CD4-positive, alpha-beta memory T cell (primary cell): ENCODE results near the gene NFE2L3. TPM values are rescaled to one million over a fixed set of nuclear protein-coding genes. Genes with fewer than 3 reads are reported as not detected.
"Not testable (repeated sequence)": the region's sequence is repeated elsewhere in the genome, so short reads cannot be mapped to it uniquely, and the experiment has no call there.

ENCODE experiments used
- CTCF ChIA-PET: fragments of 350-600 bp; sonication (Branson Sonifier 250); formaldehyde crosslinking; loops from one replicate; lab custom pipeline; 2021; ENCODE audit warnings: inconsistent platforms; ENCODE audit not compliant: partially characterized antibody; lab: Charles Lee
- POLR2A ChIA-PET: fragments of 350-600 bp; sonication (Branson Sonifier 250); formaldehyde crosslinking; loops from one replicate; lab custom pipeline; 2021; ENCODE audit not compliant: partially characterized antibody; lab: Charles Lee
- DNase-seq, 5 donors: peaks; one replicate each; pipeline versions ENCODE4 v3.0.0 to v3.0.0-alpha.2; 2020 to 2022; ENCODE audit warnings: mixed read lengths in 1 of 5
- H3K27ac ChIP-seq: one replicate; pipeline ENCODE4 v1.7.0; 2013; ENCODE audit warnings: low read depth, low read length
- H3K27me3 ChIP-seq: 2 replicates; pipeline ENCODE4 v1.7.0; 2013; ENCODE audit warnings: mild to moderate bottlenecking, low read length, moderate library complexity; ENCODE audit not compliant: insufficient read depth
- H3K36me3 ChIP-seq: 2 replicates; pipeline ENCODE4 v1.7.0; 2013; ENCODE audit warnings: mild to moderate bottlenecking, low read length, moderate library complexity; ENCODE audit not compliant: insufficient read depth
- H3K4me1 ChIP-seq: 2 replicates; pipeline ENCODE4 v1.7.0; 2013; ENCODE audit warnings: mild to moderate bottlenecking, low read length, moderate library complexity; ENCODE audit not compliant: insufficient read depth
- H3K4me3 ChIP-seq, 2 donors: one replicate each; pipeline ENCODE4 v1.7.0; 2013; ENCODE audit warnings: low read length in 2 of 2, mild to moderate bottlenecking in 1 of 2
- H3K9me3 ChIP-seq, 2 donors: one replicate each; pipeline ENCODE4 v1.7.0; 2013; ENCODE audit warnings: low read length in 2 of 2, control low read depth in 1 of 2; ENCODE audit not compliant: control insufficient read depth in 1 of 2
- H3K27ac Mint-ChIP-seq, 7 donors: one replicate each; pipeline ENCODE4 v1.8.0; 2020 to 2021; ENCODE audit warnings: mixed read lengths in 7 of 7, mild to moderate bottlenecking in 6 of 7, inconsistent platforms in 3 of 7, moderate library complexity in 3 of 7
- H3K27me3 Mint-ChIP-seq, 2 donors: one replicate each; pipeline ENCODE4 v1.8.0; 2020 to 2021; ENCODE audit warnings: mixed read lengths in 2 of 2
- H3K36me3 Mint-ChIP-seq, 2 donors: one replicate each; pipeline ENCODE4 v1.8.0; 2020 to 2021; ENCODE audit warnings: mixed read lengths in 2 of 2, inconsistent platforms in 1 of 2, mild to moderate bottlenecking in 1 of 2
- H3K4me1 Mint-ChIP-seq, 4 donors: one replicate each; pipeline ENCODE4 v1.8.0; 2020 to 2021; ENCODE audit warnings: mixed read lengths in 4 of 4, mild to moderate bottlenecking in 1 of 4
- H3K4me3 Mint-ChIP-seq, 8 donors: one replicate each; pipeline ENCODE4 v1.8.0; 2020 to 2021; ENCODE audit warnings: mixed read lengths in 8 of 8, mild to moderate bottlenecking in 7 of 8, moderate library complexity in 6 of 8, inconsistent platforms in 3 of 8
- H3K9me3 Mint-ChIP-seq, 8 donors: one replicate each; pipeline ENCODE4 v1.8.0; 2020 to 2021; ENCODE audit warnings: mixed read lengths in 8 of 8, mild to moderate bottlenecking in 5 of 8, inconsistent platforms in 3 of 8, moderate library complexity in 1 of 8
- intact Hi-C: fragments of 100-400 bp; cut with micrococcal nuclease; formaldehyde crosslinking; loops from one replicate; pipeline ENCODE4 v1.15.1; 2023
- polyA plus RNA-seq, 2 donors: library from polyadenylated mRNA; unstranded; fragments of 300-500 nt; fragmentation: Illumina TruSeq; gene quantifications; one replicate each; pipeline ENCODE4 v1.2.3, GENCODE V29; 2021
- total RNA-seq, 2 experiments: library from RNA; stranded (reverse); gene quantifications; one replicate each; pipeline ENCODE4 v1.2.3, GENCODE V29; 2021

The NFE2L3 gene
- total and polyA plus RNA-seq, 4 experiments from 2014 or later, result 7.5 to 9.6 (median 7.9) TPM

DNA sequence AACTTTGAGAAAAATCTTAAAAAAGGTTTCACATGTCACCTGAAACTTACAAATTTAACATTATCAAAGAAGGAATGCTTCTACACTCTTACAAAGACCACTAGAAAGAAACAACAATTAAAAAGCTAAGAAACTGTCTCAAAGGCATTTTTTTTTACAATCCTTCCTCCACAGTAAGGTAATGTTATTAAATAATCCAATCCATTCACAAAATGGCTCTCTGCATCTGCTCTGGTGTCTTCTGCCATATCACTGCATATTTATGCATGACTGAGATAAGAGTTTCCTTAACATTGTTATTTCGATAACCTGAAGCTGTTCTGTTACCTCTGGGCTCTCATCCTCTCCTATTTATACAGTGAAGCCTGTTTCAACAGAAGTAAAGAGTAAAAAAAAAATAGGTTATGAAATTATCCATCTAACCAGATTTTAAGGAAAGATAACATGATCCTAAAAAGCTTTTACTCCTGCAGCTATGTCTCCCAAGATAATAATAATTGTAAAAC lies 40.0 kb downstream of the NFE2L3 start:
- no peaks in the 10 kb centered on the region for H3K27me3 Mint-ChIP-seq
- ChIA-PET CTCF (interaction anchor here (0.6 to 9.9 kb wide), 14 partner anchors 9 to 299 kb away, joined by 3 to 212 read pairs (median 4); partner anchors contain the start of genes CBX3, HNRNPA2B1 and SNX10), POLR2A (interaction anchor here (0.6 to 13.1 kb wide), 15 partner anchors 9 to 110 kb away, joined by 3 to 369 read pairs (median 6); partner anchors contain the start of genes CBX3, HNRNPA2B1, NFE2L3 and SNX10)
- no peaks in the 10 kb centered on the region for H3K9me3 ChIP-seq
- peaks cover 78% of the 10 kb centered on the region for H3K36me3 ChIP-seq
- intact Hi-C loops, result no loop called here
- peaks cover 67 to 98% (median 83%) of the 10 kb centered on the region in 4 donors for H3K4me1 Mint-ChIP-seq
- peaks cover 94% of the 10 kb centered on the region for H3K4me1 ChIP-seq
- peaks cover 0 to 8% (median 0%) of the 10 kb centered on the region in 8 donors for H3K9me3 Mint-ChIP-seq
- H3K27ac ChIP-seq, result peak overlapping the region; percentile 15
- H3K4me3 ChIP-seq, result no peak overlapping the region
- H3K36me3 Mint-ChIP-seq, result peaks cover 73 to 93% of the 10 kb centered on the region in 2 donors
- H3K27me3 ChIP-seq, result no peaks in the 10 kb centered on the region
- peak overlapping the region in 7 of 8 donors; percentile 11 to 81 (median 69) for H3K4me3 Mint-ChIP-seq
- H3K27ac Mint-ChIP-seq, result peak overlapping the region; percentile 42 to 99 (median 86)
- no peak for DNase-seq

- Histone ChIP-seq H3K36me3 (peaks cover 84% of the 10 kb centered on the region), H3K4me3 (no peak overlapping the region), H3K27ac (peak overlapping the region; percentile 15), H3K4me1 (peaks cover 94% of the 10 kb centered on the region), H3K9me3 (no peaks in the 10 kb centered on the region), H3K27me3 (no peaks in the 10 kb centered on the region)
- Mint-ChIP-seq H3K27me3 (no peaks in the 10 kb centered on the region), H3K27ac (peak overlapping the region; percentile 42 to 99 (median 86)), H3K4me1 (peaks cover 66 to 98% (median 82%) of the 10 kb centered on the region in 4 donors), H3K9me3 (peaks cover 0 to 8% (median 0%) of the 10 kb centered on the region in 8 donors), H3K4me3 (peak overlapping the region; percentile 33 to 81 (median 60)), H3K36me3 (peaks cover 78 to 93% of the 10 kb centered on the region in 2 donors)
- ChIA-PET POLR2A (interaction anchor here (0.6 to 13.1 kb wide), 15 partner anchors 8 to 111 kb away, joined by 3 to 369 read pairs (median 6); partner anchors contain the start of genes CBX3, HNRNPA2B1, NFE2L3 and SNX10), CTCF (interaction anchor here (0.6 to 9.9 kb wide), 13 partner anchors 9 to 300 kb away, joined by 3 to 212 read pairs (median 6); partner anchors contain the start of genes CBX3, HNRNPA2B1 and NFE2L3)
- DNase-seq, result no peak
- intact Hi-C loops, result no loop called here
Observed at GRCh38 chr7:26192485-26193087, 40.6 kb downstream of the NFE2L3 start.

DNA sequence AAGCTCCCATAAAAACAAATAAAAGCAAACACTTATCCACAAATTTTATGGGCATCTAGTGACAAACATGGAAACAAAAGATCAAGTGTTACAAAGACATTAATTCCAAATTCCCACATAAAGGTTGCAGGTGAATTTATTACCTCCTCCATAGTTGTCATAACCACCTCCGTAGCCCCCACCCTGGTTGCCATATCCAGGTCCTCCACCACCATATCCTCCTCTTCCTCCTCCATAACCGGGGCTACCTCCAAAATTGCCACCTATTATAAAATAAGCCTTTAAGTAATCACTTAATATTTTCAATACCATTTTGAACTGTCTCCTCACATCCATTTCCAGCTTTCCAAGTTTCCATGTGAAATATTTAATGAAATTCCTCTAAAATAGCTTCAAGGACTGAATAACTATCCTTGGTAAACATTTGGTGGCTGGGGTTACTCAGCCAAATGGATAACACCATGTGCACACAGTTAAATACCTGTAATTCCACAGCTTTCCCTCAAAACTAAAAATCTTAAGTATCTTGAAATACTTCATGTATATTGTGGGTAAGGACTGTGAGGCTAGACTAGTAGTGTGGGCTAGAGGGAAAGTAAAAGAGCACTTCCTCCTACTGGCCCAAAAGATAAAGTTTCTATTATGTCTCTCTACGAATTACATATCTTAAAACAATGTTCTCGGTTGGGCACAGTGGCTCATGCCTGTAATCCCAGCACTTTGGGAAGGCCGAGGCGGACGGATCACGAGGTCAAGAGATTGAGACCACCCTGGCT lies 41.6 kb downstream of the NFE2L3 start:
- no peak for DNase-seq
- Histone ChIP-seq H3K27me3 (no peaks in the 10 kb centered on the region), H3K36me3 (peaks cover 85% of the 10 kb centered on the region), H3K27ac (peak overlapping the region; percentile 36), H3K4me1 (peaks cover 90% of the 10 kb centered on the region), H3K4me3 (no peak overlapping the region), H3K9me3 (no peaks in the 10 kb centered on the region)
- POLR2A ChIA-PET, result interaction anchor here (1.1 to 13.1 kb wide), 14 partner anchors 7 to 115 kb away, joined by 3 to 369 read pairs (median 12); partner anchors contain the start of genes CBX3, HNRNPA2B1 and NFE2L3
- Mint-ChIP-seq H3K27me3 (no peaks in the 10 kb centered on the region), H3K36me3 (peaks cover 84 to 93% of the 10 kb centered on the region in 2 donors), H3K4me1 (peaks cover 64 to 93% (median 75%) of the 10 kb centered on the region in 4 donors), H3K9me3 (peaks cover 0 to 4% (median 0%) of the 10 kb centered on the region in 8 donors), H3K4me3 (peak overlapping the region; percentile 38 to 100 (median 79)), H3K27ac (peak overlapping the region; percentile 38 to 99 (median 89))
- CTCF ChIA-PET, result interaction anchor here (0.6 to 9.9 kb wide), 17 partner anchors 7 to 301 kb away, joined by 3 to 212 read pairs (median 3); partner anchors contain the start of genes CBX3, HNRNPA2B1 and NFE2L3
- intact Hi-C loops, result no loop called here

DNA sequence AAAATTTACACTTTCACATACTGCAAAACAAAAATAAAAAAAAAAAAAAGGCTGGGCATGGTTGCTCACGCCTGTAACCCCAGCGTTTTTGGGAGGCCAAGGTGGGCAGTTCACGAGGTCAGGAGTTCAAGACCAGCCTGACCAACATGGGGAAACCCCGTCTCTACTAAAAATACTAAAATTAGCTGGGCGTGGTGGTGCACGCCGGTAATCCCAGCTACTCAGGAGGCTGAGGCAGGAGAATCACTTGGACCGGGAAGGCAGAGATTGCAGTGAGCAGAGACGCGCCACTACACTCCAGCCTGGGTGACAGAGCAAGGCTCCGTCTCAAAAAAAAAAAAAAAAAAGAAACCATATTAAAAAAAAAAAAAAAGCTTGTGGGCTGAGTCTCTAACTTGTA lies 42.8 kb downstream of the NFE2L3 start:
- POLR2A ChIA-PET, result interaction anchor here (0.6 to 13.1 kb wide), 11 partner anchors 10 to 245 kb away, joined by 3 to 369 read pairs (median 9); partner anchors contain the start of gene NFE2L3
- H3K36me3 ChIP-seq, result peaks cover 73% of the 10 kb centered on the region
- H3K27ac Mint-ChIP-seq, result peak overlapping the region in 6 of 7 donors; percentile 38 to 99 (median 90)
- CTCF ChIA-PET, result interaction anchor here (0.6 to 9.9 kb wide), 11 partner anchors 9 to 302 kb away, joined by 3 to 212 read pairs (median 3); no protein-coding TSS in a partner anchor
- peaks cover 84 to 93% of the 10 kb centered on the region in 2 donors for H3K36me3 Mint-ChIP-seq
- H3K9me3 ChIP-seq, H3K27me3 Mint-ChIP-seq, H3K27me3 ChIP-seq, intact Hi-C loops, DNase-seq, H3K4me3 ChIP-seq: not testable (repeated sequence)
- H3K4me3 Mint-ChIP-seq, result peak overlapping the region; percentile 52 to 100 (median 79)
- peaks cover 79% of the 10 kb centered on the region for H3K4me1 ChIP-seq
- peak overlapping the region; percentile 36 for H3K27ac ChIP-seq
- peaks cover 0 to 12% (median 0%) of the 10 kb centered on the region in 8 donors for H3K9me3 Mint-ChIP-seq
- peaks cover 58 to 89% (median 68%) of the 10 kb centered on the region in 4 donors for H3K4me1 Mint-ChIP-seq

- no peak for DNase-seq
- Histone ChIP-seq H3K4me1 (peaks cover 77% of the 10 kb centered on the region), H3K4me3 (no peak overlapping the region), H3K36me3 (peaks cover 72% of the 10 kb centered on the region), H3K9me3 (no peaks in the 10 kb centered on the region), H3K27me3 (no peaks in the 10 kb centered on the region), H3K27ac (peak overlapping the region; percentile 20)
- POLR2A ChIA-PET, result interaction anchor here (0.6 to 13.1 kb wide), 11 partner anchors 9 to 245 kb away, joined by 3 to 369 read pairs (median 9); partner anchors contain the start of gene NFE2L3
- H3K27me3 Mint-ChIP-seq, result no peaks in the 10 kb centered on the region
- intact Hi-C loops, result no loop called here
- H3K36me3 Mint-ChIP-seq, result peaks cover 84 to 94% of the 10 kb centered on the region in 2 donors
- peaks cover 58 to 87% (median 66%) of the 10 kb centered on the region in 4 donors for H3K4me1 Mint-ChIP-seq
- peaks cover 0 to 16% (median 0%) of the 10 kb centered on the region in 8 donors for H3K9me3 Mint-ChIP-seq
- peak overlapping the region; percentile 34 to 100 (median 82) for H3K4me3 Mint-ChIP-seq
- CTCF ChIA-PET, result interaction anchor here (0.6 to 9.9 kb wide), 8 partner anchors 17 to 302 kb away, joined by 3 to 212 read pairs (median 3); no protein-coding TSS in a partner anchor
- peak overlapping the region; percentile 17 to 99 (median 69) for H3K27ac Mint-ChIP-seq
Observed at GRCh38 chr7:26195182-26195581, 43.2 kb downstream of the NFE2L3 start.
